Activated naive CD4-positive, alpha-beta T cell treated with anti-CD3 and anti-CD28 coated beads, Interleukin-2, amount 10 ng/mL, durations not matched to agents 7 days and 5 days (primary cell): ENCODE data around the gene DAGLA.
A peak's percentile ranks its signal among the peaks of the same experiment; 100 is the strongest.

Experiments
- CTCF ChIA-PET: fragments of 350-600 bp; sonication (Branson Sonifier 250); formaldehyde crosslinking; loops from one replicate; lab custom pipeline; 2021; ENCODE audit warnings: antibody characterized with exemption; lab: Charles Lee
- DNase-seq: peaks from one replicate; pipeline ENCODE4 v3.0.0-alpha.2; 2020
- H3K27ac Mint-ChIP-seq: one replicate; pipeline ENCODE4 v1.8.0; 2021; ENCODE audit warnings: mild to moderate bottlenecking, moderate library complexity, mixed read lengths
- H3K27me3 Mint-ChIP-seq: one replicate; pipeline ENCODE4 v1.8.0; 2021; ENCODE audit warnings: mild to moderate bottlenecking, mixed read lengths
- H3K36me3 Mint-ChIP-seq: one replicate; pipeline ENCODE4 v1.8.0; 2021; ENCODE audit warnings: mixed read lengths
- H3K4me1 Mint-ChIP-seq: one replicate; pipeline ENCODE4 v1.8.0; 2021; ENCODE audit warnings: mixed read lengths
- H3K4me3 Mint-ChIP-seq: one replicate; pipeline ENCODE4 v1.8.0; 2021; ENCODE audit warnings: mild to moderate bottlenecking, moderate library complexity, mixed read lengths
- H3K9me3 Mint-ChIP-seq: one replicate; pipeline ENCODE4 v1.8.0; 2021; ENCODE audit warnings: mixed read lengths

Gene DAGLA

GRCh38 chr11:61737636-61738386 lies 57.6 kb downstream of the DAGLA start:
- CTCF ChIA-PET = interaction anchor here (1.7 kb wide), 1 partner anchor 9 kb away, joined by 8 read pairs; no protein-coding TSS in a partner anchor
- Mint-ChIP-seq H3K27me3 (no peaks in the 10 kb centered on the region), H3K4me1 (no peaks in the 10 kb centered on the region), H3K36me3 (no peaks in the 10 kb centered on the region), H3K4me3 (no peak overlapping the region), H3K9me3 (no peaks in the 10 kb centered on the region), H3K27ac (peak overlapping the region; percentile 42)
- DNase-seq = no peak

DNA sequence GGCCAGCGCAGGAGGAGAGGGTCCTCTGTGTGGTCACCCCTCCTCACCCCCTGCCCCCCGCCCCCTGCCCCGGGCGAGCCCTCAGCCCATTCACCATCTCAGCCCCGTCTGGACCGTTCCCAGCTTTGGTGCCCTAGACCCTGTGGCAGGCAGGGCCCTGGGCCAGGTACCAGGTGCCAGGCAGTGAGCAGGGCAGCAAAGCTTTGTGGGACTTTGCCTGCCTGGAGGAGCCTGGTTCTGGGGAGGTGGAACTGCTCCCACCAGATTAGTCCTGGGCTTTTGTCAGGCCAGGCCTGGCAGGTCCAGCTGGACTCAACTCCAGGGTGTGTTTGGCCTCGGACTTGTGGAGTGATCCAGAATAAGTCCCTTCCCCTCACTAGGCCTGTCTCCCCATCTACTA lies 58.6 kb downstream of the DAGLA start:
- CTCF ChIA-PET = interaction anchor here (1.7 kb wide), 1 partner anchor 8 kb away, joined by 8 read pairs; no protein-coding TSS in a partner anchor
- Mint-ChIP-seq H3K27me3 (no peaks in the 10 kb centered on the region), H3K4me1 (no peaks in the 10 kb centered on the region), H3K9me3 (no peaks in the 10 kb centered on the region), H3K27ac (no peak overlapping the region), H3K4me3 (no peak overlapping the region), H3K36me3 (no peaks in the 10 kb centered on the region)
- DNase-seq = no peak

GRCh38 chr11:61739413-61739812 lies 59.2 kb downstream of the DAGLA start:
- no peaks in the 10 kb centered on the region for H3K27me3 Mint-ChIP-seq
- H3K36me3 Mint-ChIP-seq = no peaks in the 10 kb centered on the region
- H3K27ac Mint-ChIP-seq = no peak overlapping the region
- DNase-seq = no peak
- H3K4me1 Mint-ChIP-seq = no peaks in the 10 kb centered on the region
- no peak overlapping the region for H3K4me3 Mint-ChIP-seq
- H3K9me3 Mint-ChIP-seq = no peaks in the 10 kb centered on the region
- CTCF ChIA-PET = interaction anchor here (0.6 kb wide), 1 partner anchor 9 kb away, joined by 3 read pairs; no protein-coding TSS in a partner anchor

DNA sequence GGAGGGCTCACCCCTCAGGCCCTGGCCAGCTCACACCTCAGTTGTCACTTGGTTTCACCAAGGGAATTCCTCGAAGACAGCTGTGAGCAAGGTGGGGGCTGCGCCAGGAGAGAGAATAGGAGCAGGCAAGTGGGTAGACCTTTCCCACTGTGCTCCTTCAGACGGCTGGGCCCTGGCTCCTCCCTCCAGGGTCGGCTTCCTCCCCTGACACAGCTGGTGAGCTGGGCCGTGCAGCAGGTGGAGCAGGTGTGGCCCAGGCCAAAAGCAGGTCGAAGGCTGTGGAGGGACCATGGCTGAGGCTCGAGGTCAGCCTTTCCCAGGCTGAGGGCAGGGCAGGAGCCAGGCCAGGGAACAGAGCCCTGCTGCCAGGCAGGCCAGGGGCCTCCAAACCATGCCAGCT lies 59.8 kb downstream of the DAGLA start:
- no peak overlapping the region for H3K27ac Mint-ChIP-seq
- H3K36me3 Mint-ChIP-seq = no peaks in the 10 kb centered on the region
- no peaks in the 10 kb centered on the region for H3K9me3 Mint-ChIP-seq
- no peaks in the 10 kb centered on the region for H3K27me3 Mint-ChIP-seq
- CTCF ChIA-PET = interaction anchor here (0.6 kb wide), 1 partner anchor 9 kb away, joined by 3 read pairs; no protein-coding TSS in a partner anchor
- no peak overlapping the region for H3K4me3 Mint-ChIP-seq
- H3K4me1 Mint-ChIP-seq = no peaks in the 10 kb centered on the region
- no peak for DNase-seq

GRCh38 chr11:61742391-61742790 lies 62.2 kb downstream of the DAGLA start:
- CTCF ChIA-PET = no interaction called here
- H3K36me3 Mint-ChIP-seq = no peaks in the 10 kb centered on the region
- H3K4me1 Mint-ChIP-seq = no peaks in the 10 kb centered on the region
- no peak for DNase-seq
- no peak overlapping the region for H3K4me3 Mint-ChIP-seq
- H3K9me3 Mint-ChIP-seq = no peaks in the 10 kb centered on the region
- H3K27ac Mint-ChIP-seq = no peak overlapping the region
- no peaks in the 10 kb centered on the region for H3K27me3 Mint-ChIP-seq

DNA sequence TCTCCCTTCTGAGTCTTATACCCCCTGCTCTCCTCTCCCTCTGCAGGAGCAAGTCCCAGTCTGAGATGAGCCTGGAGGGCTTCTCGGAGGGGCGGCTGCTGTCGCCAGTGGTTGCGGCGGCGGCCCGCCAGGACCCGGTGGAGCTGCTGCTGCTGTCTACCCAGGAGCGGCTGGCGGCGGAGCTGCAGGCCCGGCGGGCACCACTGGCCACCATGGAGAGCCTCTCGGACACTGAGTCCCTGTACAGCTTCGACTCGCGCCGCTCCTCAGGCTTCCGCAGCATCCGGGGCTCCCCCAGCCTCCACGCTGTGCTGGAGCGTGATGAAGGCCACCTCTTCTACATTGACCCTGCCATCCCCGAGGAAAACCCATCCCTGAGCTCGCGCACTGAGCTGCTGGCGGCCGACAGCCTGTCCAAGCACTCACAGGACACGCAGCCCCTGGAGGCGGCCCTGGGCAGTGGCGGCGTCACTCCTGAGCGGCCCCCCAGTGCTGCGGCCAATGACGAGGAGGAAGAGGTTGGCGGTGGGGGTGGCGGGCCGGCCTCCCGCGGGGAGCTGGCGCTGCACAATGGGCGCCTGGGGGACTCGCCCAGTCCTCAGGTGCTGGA lies 63.4 kb downstream of the DAGLA start:
- Mint-ChIP-seq H3K27me3 (peaks cover 8% of the 10 kb centered on the region), H3K4me3 (no peak overlapping the region), H3K36me3 (no peaks in the 10 kb centered on the region), H3K4me1 (no peaks in the 10 kb centered on the region), H3K9me3 (no peaks in the 10 kb centered on the region), H3K27ac (no peak overlapping the region)
- no peak for DNase-seq
- CTCF ChIA-PET = interaction anchor here (1.8 kb wide), 1 partner anchor 10 kb away, joined by 6 read pairs; no protein-coding TSS in a partner anchor

DNA sequence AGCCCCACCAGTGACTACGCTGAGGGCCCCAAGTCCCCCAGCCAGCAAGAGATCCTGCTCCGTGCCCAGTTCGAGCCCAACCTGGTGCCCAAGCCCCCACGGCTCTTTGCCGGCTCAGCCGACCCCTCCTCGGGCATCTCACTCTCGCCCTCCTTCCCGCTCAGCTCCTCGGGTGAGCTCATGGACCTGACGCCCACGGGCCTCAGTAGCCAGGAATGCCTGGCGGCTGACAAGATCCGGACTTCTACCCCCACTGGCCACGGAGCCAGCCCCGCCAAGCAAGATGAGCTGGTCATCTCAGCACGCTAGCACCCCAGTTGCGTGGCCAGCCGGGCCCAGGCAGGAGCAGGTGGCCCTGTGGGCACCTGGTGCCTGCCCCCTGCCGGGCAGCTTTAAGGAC lies 64.0 kb downstream of the DAGLA start:
- H3K36me3 Mint-ChIP-seq = no peaks in the 10 kb centered on the region
- CTCF ChIA-PET = interaction anchor here (1.8 kb wide), 1 partner anchor 11 kb away, joined by 6 read pairs; no protein-coding TSS in a partner anchor
- H3K27ac Mint-ChIP-seq = no peak overlapping the region
- peaks cover 14% of the 10 kb centered on the region for H3K27me3 Mint-ChIP-seq
- DNase-seq = no peak
- no peak overlapping the region for H3K4me3 Mint-ChIP-seq
- no peaks in the 10 kb centered on the region for H3K9me3 Mint-ChIP-seq
- H3K4me1 Mint-ChIP-seq = no peaks in the 10 kb centered on the region

GRCh38 chr11:61744609-61745156 lies 64.5 kb downstream of the DAGLA start:
- H3K4me3 Mint-ChIP-seq = no peak overlapping the region
- no peak overlapping the region for H3K27ac Mint-ChIP-seq
- peaks cover 19% of the 10 kb centered on the region for H3K27me3 Mint-ChIP-seq
- CTCF ChIA-PET = interaction anchor here (1.8 kb wide), 1 partner anchor 11 kb away, joined by 6 read pairs; no protein-coding TSS in a partner anchor
- H3K9me3 Mint-ChIP-seq = no peaks in the 10 kb centered on the region
- H3K36me3 Mint-ChIP-seq = no peaks in the 10 kb centered on the region
- H3K4me1 Mint-ChIP-seq = no peaks in the 10 kb centered on the region
- no peak for DNase-seq

- H3K9me3 Mint-ChIP-seq = no peaks in the 10 kb centered on the region
- H3K4me3 Mint-ChIP-seq = no peak overlapping the region
- CTCF ChIA-PET = no interaction called here
- H3K4me1 Mint-ChIP-seq = no peaks in the 10 kb centered on the region
- peaks cover 29% of the 10 kb centered on the region for H3K27me3 Mint-ChIP-seq
- no peak for DNase-seq
- no peaks in the 10 kb centered on the region for H3K36me3 Mint-ChIP-seq
- no peak overlapping the region for H3K27ac Mint-ChIP-seq
Measured at GRCh38 chr11:61745781-61746441, 65.7 kb downstream of the DAGLA start.

DNA sequence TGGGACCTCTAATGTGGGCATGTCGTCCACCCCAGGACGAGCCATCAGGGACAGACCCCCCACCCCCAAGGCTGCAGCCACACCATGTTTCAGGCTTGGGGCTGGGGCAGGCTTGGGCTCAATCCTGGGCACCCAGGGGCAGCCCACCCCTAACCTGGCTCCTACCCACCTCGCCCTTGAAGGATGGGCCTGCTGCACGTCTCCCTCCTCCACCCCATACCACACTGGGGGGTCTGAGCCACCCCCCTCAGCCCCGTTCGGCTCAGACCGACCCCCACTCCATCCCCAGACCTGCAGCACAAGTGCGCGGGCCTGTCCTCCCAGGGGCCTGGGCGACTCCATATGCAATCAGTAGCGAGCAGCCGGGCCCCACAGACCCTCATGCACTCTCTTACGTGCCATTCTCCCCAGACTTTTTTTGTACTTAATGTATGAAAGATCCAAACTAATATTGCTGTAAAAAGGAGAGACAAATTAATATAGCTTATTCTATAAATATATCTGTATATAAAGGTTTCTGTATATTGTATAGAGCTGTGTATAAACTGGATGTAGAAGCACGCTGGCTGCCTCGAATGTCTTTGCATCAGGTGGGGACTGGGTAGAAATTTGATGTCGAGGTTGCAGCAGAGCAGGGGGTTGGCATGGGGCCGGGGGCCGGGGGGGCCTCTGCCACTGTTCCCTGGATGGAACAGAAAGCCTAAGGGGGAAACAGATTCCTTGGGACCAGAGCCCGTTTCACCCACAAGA lies 66.4 kb downstream of the DAGLA start:
- CTCF ChIA-PET = interaction anchor here (0.7 to 3.5 kb wide), 12 partner anchors 8 to 362 kb away, joined by 3 to 27 read pairs (median 7); no protein-coding TSS in a partner anchor
- Mint-ChIP-seq H3K27ac (no peak overlapping the region), H3K9me3 (no peaks in the 10 kb centered on the region), H3K27me3 (peaks cover 36% of the 10 kb centered on the region), H3K36me3 (no peaks in the 10 kb centered on the region), H3K4me3 (no peak overlapping the region), H3K4me1 (no peaks in the 10 kb centered on the region)
- DNase-seq = no peak

GRCh38 chr11:61747192-61747966 lies 67.2 kb downstream of the DAGLA start:
- peak; percentile 68 for DNase-seq
- peaks cover 2% of the 10 kb centered on the region for H3K4me1 Mint-ChIP-seq

DNA sequence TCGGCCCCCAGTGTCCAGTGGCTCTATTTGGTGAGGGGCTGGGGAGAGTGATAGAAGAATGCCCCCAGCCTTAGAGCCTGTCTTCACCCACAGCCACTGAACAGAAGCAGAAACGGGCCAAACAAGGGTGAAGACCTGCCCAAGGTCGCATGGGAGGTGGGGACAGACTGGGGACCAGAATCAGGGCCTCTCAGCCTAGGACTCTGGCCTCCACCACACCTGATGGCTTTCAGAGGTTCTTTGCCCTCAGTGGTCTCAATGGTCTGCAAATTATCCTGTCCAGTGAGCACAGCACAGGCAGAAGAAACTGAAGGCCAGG lies 67.7 kb downstream of the DAGLA start:
- Mint-ChIP-seq H3K36me3 (no peaks in the 10 kb centered on the region), H3K4me3 (no peak overlapping the region), H3K27me3 (peaks cover 47% of the 10 kb centered on the region), H3K9me3 (no peaks in the 10 kb centered on the region), H3K27ac (no peak overlapping the region), H3K4me1 (peaks cover 3% of the 10 kb centered on the region)
- no peak for DNase-seq
- CTCF ChIA-PET = interaction anchor here (0.6 to 3.5 kb wide), 14 partner anchors 8 to 361 kb away, joined by 3 to 27 read pairs (median 7); no protein-coding TSS in a partner anchor

More at GRCh38 chr11:61747192-61747966, 67.2 kb downstream of the DAGLA start:
- Mint-ChIP-seq H3K36me3 (no peaks in the 10 kb centered on the region), H3K4me3 (no peak overlapping the region), H3K27me3 (peaks cover 42% of the 10 kb centered on the region), H3K9me3 (no peaks in the 10 kb centered on the region), H3K27ac (no peak overlapping the region)
- CTCF ChIA-PET = interaction anchor here (0.6 to 3.5 kb wide), 17 partner anchors 9 to 361 kb away, joined by 3 to 27 read pairs (median 5); no protein-coding TSS in a partner anchor
